Rectal smooth muscle tissue (tissue), 1 donor: Measurements from ENCODE around the gene POLR2B.

Source experiments
- H3K27ac ChIP-seq: one replicate; pipeline ENCODE4 v1.7.0; 2013; ENCODE audit warnings: low read depth, low read length, inconsistent platforms
- H3K27me3 ChIP-seq: one replicate; pipeline ENCODE4 v1.7.0; 2013; ENCODE audit warnings: low read length; ENCODE audit not compliant: control insufficient read depth, insufficient read depth
- H3K36me3 ChIP-seq: one replicate; pipeline ENCODE4 v1.7.0; 2013; ENCODE audit warnings: low read length; ENCODE audit not compliant: control insufficient read depth, insufficient read depth
- H3K4me1 ChIP-seq: one replicate; pipeline ENCODE4 v1.7.0; 2013; ENCODE audit warnings: low read length; ENCODE audit not compliant: control insufficient read depth, insufficient read depth
- H3K4me3 ChIP-seq: one replicate; pipeline ENCODE4 v1.7.0; 2013; ENCODE audit warnings: low read length
- H3K9ac ChIP-seq: one replicate; pipeline ENCODE4 v1.7.0; 2013; ENCODE audit warnings: low read length

POLR2B gene

GRCh38 chr4:57064811-57065711 is 86.4 kb downstream of the POLR2B start:
- no peak overlapping the region for H3K9ac ChIP-seq
- no peaks in the 10 kb centered on the region for H3K27me3 ChIP-seq
- H3K4me1 ChIP-seq = peaks cover 14% of the 10 kb centered on the region
- H3K4me3 ChIP-seq = no peak overlapping the region
- H3K36me3 ChIP-seq = no peaks in the 10 kb centered on the region
- peak overlapping the region; percentile 61 for H3K27ac ChIP-seq

DNA sequence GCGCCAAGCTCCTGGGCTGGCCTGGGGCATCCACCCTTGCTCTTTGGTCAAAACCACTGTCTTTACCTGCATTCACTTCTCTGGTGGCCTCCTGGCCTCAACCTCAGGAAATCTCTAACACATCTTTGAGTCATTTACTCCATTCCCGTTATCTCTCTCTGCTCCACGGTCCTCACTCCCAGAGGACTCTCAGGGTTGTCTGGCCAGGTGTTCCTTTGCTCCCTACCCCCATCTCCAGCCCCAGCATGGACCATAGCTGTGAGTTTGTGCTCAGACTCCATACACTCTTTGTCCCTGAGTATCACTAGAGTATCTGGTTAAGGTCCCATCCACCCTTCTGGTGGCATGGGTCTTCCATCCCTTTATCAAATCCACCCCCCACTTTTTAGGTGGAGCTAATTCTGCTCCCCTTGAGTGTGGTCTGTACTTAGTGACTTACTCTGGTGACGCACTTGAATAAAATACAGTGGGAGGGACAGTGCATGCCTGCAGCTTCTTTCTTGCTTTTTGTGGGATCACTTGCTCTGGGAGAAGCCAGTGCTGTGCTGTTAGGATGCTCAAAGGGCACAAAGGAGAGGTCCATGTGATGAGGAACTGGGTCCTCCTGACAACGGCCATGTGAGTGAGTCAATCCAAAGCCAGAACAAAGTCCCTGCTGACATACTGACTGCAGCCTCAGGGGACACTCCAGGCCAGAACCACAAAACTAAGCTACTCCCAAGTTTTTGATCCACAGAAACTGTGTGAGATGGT is 87.2 kb downstream of the POLR2B start:
- Histone ChIP-seq H3K4me3 (no peak overlapping the region), H3K27me3 (no peaks in the 10 kb centered on the region)

GRCh38 chr4:57068237-57068981 is 89.7 kb downstream of the POLR2B start:
- Histone ChIP-seq H3K4me1 (peaks cover 14% of the 10 kb centered on the region), H3K27me3 (no peaks in the 10 kb centered on the region), H3K27ac (peak overlapping the region; percentile 10), H3K36me3 (no peaks in the 10 kb centered on the region), H3K9ac (no peak overlapping the region), H3K4me3 (no peak overlapping the region)

More for the DNA sequence above, 87.2 kb downstream of the POLR2B start:
- Histone ChIP-seq H3K4me1 (peaks cover 14% of the 10 kb centered on the region), H3K9ac (no peak overlapping the region), H3K27ac (peak overlapping the region; percentile 31), H3K36me3 (no peaks in the 10 kb centered on the region)

- H3K27me3 ChIP-seq = no peaks in the 10 kb centered on the region
- H3K4me3 ChIP-seq = no peak overlapping the region
- H3K4me1 ChIP-seq = peaks cover 4% of the 10 kb centered on the region
- no peak overlapping the region for H3K9ac ChIP-seq
- no peak overlapping the region for H3K27ac ChIP-seq
- no peaks in the 10 kb centered on the region for H3K36me3 ChIP-seq
These were observed 91.8 kb downstream of the POLR2B start for GRCh38 chr4:57070461-57070860.

DNA sequence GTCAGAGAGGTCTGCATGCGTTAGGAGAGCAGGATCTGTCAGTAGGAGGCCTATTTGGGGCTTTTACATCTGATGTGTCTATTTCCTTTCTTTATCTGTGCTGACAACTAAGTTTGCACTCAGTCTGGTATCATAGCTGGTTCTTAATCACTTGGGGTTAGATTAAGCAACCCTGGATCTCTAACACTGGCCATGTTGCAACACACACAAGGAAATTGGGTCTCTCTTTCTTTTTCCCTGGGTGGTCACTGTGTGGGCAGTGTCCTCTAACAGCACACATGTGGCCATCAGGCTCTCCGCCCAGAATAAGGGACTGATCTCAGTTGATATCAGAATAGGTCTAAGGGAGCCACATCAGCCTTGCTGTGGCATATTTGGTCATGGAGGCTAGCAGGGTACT is 92.6 kb downstream of the POLR2B start:
- H3K27ac ChIP-seq = no peak overlapping the region
- H3K4me1 ChIP-seq = peaks cover 4% of the 10 kb centered on the region
- H3K36me3 ChIP-seq = no peaks in the 10 kb centered on the region
- no peak overlapping the region for H3K9ac ChIP-seq
- no peak overlapping the region for H3K4me3 ChIP-seq
- no peaks in the 10 kb centered on the region for H3K27me3 ChIP-seq

DNA sequence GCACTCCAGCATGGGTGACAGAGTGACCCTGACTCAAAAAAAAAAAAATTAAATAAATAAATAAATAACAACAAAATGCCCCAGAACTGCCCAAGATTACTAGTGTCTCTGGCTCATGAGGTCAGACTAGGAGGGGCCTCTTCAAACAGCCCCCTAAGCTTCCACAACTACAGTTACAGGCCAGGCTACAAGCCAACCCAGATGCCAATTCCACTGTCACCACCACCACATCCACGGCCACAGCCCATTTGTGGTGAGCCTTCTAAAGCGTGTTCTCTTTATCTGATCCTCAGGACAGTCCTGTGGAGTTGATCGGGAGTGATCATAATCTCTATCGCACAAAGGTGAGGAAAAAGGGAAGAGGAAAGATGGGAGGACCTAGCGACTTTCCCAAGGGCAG is 94.9 kb downstream of the POLR2B start:
- Histone ChIP-seq H3K27me3 (no peaks in the 10 kb centered on the region), H3K4me3 (no peak overlapping the region), H3K9ac (no peak overlapping the region), H3K36me3 (no peaks in the 10 kb centered on the region), H3K27ac (no peak overlapping the region), H3K4me1 (peaks cover 4% of the 10 kb centered on the region)

- Histone ChIP-seq H3K4me1 (peaks cover 4% of the 10 kb centered on the region), H3K27me3 (no peaks in the 10 kb centered on the region), H3K27ac (no peak overlapping the region), H3K4me3 (no peak overlapping the region), H3K9ac (no peak overlapping the region), H3K36me3 (no peaks in the 10 kb centered on the region)
These were observed 96.0 kb downstream of the POLR2B start for GRCh38 chr4:57074744-57075143.

DNA sequence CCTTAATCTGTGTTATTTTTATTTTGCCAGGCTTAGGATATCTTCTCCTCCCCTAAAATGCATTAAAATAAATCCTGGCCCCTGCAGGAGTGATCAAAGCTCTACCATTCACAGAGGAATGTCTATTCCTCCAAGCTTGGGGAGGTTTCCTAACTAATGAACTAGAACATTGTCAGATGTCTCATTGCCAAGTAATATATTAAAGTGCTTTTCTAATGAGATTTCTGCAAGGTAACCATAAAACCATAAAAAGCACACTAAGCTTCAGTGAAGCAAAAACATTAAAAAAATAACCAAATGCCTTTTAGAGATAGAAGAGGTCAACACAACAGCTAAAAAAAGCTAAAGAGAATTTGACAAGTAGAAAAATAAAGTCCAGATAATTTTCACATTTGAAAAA is 96.7 kb downstream of the POLR2B start:
- H3K27ac ChIP-seq = no peak overlapping the region
- H3K4me1 ChIP-seq = peaks cover 4% of the 10 kb centered on the region
- no peaks in the 10 kb centered on the region for H3K27me3 ChIP-seq
- H3K4me3 ChIP-seq = no peak overlapping the region
- no peak overlapping the region for H3K9ac ChIP-seq
- no peaks in the 10 kb centered on the region for H3K36me3 ChIP-seq

DNA sequence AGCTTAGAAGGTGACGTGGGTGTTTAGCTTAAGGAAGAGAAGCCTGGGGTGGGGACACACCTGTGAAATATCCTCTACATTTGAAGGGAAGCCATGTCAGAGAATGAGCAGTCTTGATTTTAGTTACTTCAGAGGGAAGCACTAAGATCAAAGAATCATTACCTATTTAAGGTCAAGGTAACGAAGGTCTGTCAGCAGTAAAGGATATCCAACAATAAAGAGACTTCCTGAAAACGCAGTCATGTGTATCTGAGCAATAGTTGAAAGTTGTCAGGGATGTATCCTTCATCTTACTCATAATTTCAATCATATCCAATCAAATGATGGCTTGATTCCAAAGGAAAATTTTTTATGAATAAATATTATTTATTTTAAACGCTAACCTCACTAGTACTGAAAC is 98.0 kb downstream of the POLR2B start:
- H3K27me3 ChIP-seq = no peaks in the 10 kb centered on the region
- no peak overlapping the region for H3K4me3 ChIP-seq
- no peak overlapping the region for H3K9ac ChIP-seq
- no peaks in the 10 kb centered on the region for H3K36me3 ChIP-seq
- peaks cover 10% of the 10 kb centered on the region for H3K4me1 ChIP-seq
- no peak overlapping the region for H3K27ac ChIP-seq

- H3K4me3 ChIP-seq = no peak overlapping the region
- H3K27ac ChIP-seq = no peak overlapping the region
- no peaks in the 10 kb centered on the region for H3K27me3 ChIP-seq
- no peak overlapping the region for H3K9ac ChIP-seq
- H3K4me1 ChIP-seq = peaks cover 14% of the 10 kb centered on the region
- no peaks in the 10 kb centered on the region for H3K36me3 ChIP-seq
These were observed 99.1 kb downstream of the POLR2B start for GRCh38 chr4:57077550-57078343.

DNA sequence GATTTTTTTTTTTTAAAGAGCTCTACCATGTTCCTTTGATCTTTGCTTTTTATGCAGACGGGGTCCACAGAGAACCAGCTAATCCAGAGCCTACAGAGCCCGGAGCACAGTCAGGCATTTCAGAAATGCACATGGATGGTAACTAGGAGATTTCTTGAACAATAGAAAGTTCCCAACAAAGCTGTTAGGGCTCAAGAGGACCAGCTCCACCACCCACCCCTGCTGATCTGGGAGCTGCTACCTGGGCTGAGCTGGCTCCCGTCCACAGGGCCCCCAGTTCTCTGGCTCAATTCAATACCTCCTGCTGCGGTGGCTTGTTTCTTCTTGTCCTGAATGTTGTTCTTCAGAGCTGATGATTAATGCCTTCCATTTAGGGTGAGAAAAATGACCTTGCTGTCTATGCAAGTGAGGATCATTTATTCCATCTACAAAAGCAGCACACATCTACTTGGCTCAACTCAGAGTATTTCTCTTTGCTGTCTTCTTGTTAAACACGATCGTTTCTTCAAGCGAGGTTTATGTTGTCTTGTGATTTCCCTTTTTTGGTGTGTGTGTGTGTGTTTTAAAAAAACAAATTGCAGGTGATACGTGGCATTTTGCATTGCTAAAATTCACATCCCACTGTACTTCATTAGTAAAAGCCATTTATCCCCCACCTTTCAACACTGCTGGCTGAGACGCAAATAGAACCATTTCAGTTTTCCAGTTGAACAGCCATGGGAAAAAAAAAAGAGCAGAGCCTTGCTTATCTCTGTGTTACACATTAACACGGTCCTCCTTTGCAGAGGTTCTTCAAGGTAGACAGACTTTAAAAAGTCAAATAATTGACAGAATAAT is 100.2 kb downstream of the POLR2B start:
- peaks cover 14% of the 10 kb centered on the region for H3K4me1 ChIP-seq
- H3K36me3 ChIP-seq = no peaks in the 10 kb centered on the region
- peak overlapping the region; percentile 31 for H3K27ac ChIP-seq
- no peak overlapping the region for H3K9ac ChIP-seq
- no peaks in the 10 kb centered on the region for H3K27me3 ChIP-seq
- H3K4me3 ChIP-seq = peak overlapping the region; percentile 29
